Calu3 (cell line): ENCODE results near the gene IER5. TPM values are rescaled to one million over a fixed set of nuclear protein-coding genes. Genes with fewer than 3 reads are reported as not detected.

Experiments used
- BruUV-seq: library from RNA; stranded (reverse); fragments of 400-500 nt; replicated peaks from 2 replicates; lab custom pipeline; 2021; lab: Mats Ljungman, UMichigan
- CTCF ChIA-PET: fragments of 300-600 bp; sonication (Branson Sonifier 250); formaldehyde crosslinking; loops from one replicate; lab custom pipeline; 2022; ENCODE audit warnings: antibody characterized with exemption; lab: Charles Lee
- DNase-seq: peaks from one replicate; pipeline ENCODE4 v3.0.0; 2022
- H3K27ac Mint-ChIP-seq: one replicate; pipeline ENCODE4 v1.8.0; 2022; ENCODE audit warnings: mixed read lengths; ENCODE audit not compliant: unreplicated experiment
- H3K27me3 Mint-ChIP-seq: one replicate; pipeline ENCODE4 v1.8.0; 2022; ENCODE audit warnings: mixed read lengths; ENCODE audit not compliant: unreplicated experiment
- H3K36me3 Mint-ChIP-seq: one replicate; pipeline ENCODE4 v1.8.0; 2022; ENCODE audit warnings: mild to moderate bottlenecking, moderate library complexity, mixed read lengths; ENCODE audit not compliant: insufficient read depth, unreplicated experiment
- H3K4me1 Mint-ChIP-seq: one replicate; pipeline ENCODE4 v1.8.0; 2022; ENCODE audit warnings: mild to moderate bottlenecking, low read depth, mixed read lengths; ENCODE audit not compliant: unreplicated experiment
- H3K4me3 Mint-ChIP-seq: one replicate; pipeline ENCODE4 v1.8.0; 2022; ENCODE audit warnings: mild to moderate bottlenecking, low read depth, moderate library complexity, mixed read lengths; ENCODE audit not compliant: unreplicated experiment
- H3K9me3 Mint-ChIP-seq: one replicate; pipeline ENCODE4 v1.8.0; 2022; ENCODE audit warnings: low read depth, mixed read lengths; ENCODE audit not compliant: unreplicated experiment
- intact Hi-C: fragments of 100-400 bp; cut with micrococcal nuclease; formaldehyde crosslinking; loops from one replicate; pipeline ENCODE4 v1.10.0; 2022; ENCODE audit not compliant: unreplicated experiment
- total RNA-seq: library from RNA; stranded (reverse); gene quantifications from 2 replicates; pipeline ENCODE4 v1.2.3, GENCODE V29; 2022
- TF ChIP-seq, protein P1 (sequence below): fragments of 200-600 bp; IDR thresholded peaks from one replicate; pipeline ENCODE4 v1.8.0; 2022; ENCODE audit warnings: antibody characterized with exemption; ENCODE audit not compliant: unreplicated experiment

The IER5 gene
- total RNA-seq, 1 experiment from 2014 or later, result 11.4 TPM

DNA sequence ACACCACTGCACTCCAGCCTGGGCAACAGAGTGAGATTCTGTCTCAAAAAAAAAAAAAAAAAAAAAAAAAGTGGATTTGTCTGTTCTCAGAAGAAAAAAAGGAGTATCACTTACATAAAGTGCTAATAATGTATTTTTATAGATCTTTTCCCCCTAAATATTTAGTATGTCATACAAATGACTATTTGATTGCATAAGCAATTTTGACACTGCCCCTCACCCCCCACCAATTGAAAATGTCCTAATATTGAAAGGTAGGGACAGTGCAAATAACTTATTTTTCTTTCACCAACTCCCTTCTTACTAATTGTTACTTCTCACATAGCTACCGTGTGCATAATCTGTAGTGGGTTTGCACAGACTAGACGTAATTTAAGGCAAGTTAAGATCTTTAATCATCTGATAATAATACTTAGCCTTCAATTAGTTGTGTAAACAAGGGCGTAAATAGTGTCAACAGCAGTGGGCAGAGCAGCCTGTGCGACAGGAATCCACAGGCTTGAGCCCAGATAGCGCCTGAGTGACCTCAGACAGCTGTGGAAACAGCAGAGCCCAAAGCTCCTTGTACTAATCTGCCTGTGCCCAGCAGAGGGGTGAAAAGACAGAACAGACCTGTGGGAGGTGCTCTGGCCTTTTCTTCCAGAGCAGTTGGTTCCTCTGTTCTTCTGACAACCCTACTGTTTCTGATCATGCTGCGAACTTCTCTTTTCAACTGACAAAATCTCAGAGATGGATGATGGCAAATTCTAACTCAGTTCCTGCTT is 4.5 kb upstream of the IER5 start:
- BruUV-seq, result no TSS peak
- peaks cover 19% of the 10 kb centered on the region for H3K36me3 Mint-ChIP-seq
- peak; percentile 65 for DNase-seq
- H3K4me3 Mint-ChIP-seq, result no peak overlapping the region
- H3K4me1 Mint-ChIP-seq, result no peaks in the 10 kb centered on the region
- H3K27me3 Mint-ChIP-seq, result peaks cover 8% of the 10 kb centered on the region
- TF ChIP-seq, protein P1, sequence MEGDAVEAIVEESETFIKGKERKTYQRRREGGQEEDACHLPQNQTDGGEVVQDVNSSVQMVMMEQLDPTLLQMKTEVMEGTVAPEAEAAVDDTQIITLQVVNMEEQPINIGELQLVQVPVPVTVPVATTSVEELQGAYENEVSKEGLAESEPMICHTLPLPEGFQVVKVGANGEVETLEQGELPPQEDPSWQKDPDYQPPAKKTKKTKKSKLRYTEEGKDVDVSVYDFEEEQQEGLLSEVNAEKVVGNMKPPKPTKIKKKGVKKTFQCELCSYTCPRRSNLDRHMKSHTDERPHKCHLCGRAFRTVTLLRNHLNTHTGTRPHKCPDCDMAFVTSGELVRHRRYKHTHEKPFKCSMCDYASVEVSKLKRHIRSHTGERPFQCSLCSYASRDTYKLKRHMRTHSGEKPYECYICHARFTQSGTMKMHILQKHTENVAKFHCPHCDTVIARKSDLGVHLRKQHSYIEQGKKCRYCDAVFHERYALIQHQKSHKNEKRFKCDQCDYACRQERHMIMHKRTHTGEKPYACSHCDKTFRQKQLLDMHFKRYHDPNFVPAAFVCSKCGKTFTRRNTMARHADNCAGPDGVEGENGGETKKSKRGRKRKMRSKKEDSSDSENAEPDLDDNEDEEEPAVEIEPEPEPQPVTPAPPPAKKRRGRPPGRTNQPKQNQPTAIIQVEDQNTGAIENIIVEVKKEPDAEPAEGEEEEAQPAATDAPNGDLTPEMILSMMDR, result peak; percentile 66
- CTCF ChIA-PET, result interaction anchor here (0.6 to 1.5 kb wide), 13 partner anchors 11 to 202 kb away, joined by 3 to 40 read pairs (median 4); partner anchors contain the start of gene MR1
- H3K27ac Mint-ChIP-seq, result no peak overlapping the region
- H3K9me3 Mint-ChIP-seq, result no peaks in the 10 kb centered on the region
- intact Hi-C loops, result loop anchor here (1.0 to 5.0 kb wide), 4 partner anchors 45 to 202 kb away; no protein-coding TSS in a partner anchor

DNA sequence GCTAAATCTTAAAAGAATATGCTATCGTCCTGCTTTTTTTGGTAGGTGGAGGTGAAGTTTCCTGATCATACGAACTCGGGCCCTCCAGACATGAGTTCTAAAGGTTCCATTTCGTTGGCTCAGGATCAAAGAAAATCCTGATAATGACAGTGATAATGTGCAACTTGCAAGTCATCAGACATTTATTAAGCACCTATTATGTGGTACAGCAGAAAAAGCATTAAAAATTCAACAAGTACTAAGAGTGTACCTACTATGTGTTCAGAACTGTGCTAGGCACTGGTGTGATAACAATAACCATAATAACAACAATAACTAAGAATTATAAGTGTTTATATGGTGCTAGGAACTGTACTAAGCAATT is 3.9 kb upstream of the IER5 start:
- Mint-ChIP-seq H3K27ac (no peak overlapping the region), H3K4me1 (no peaks in the 10 kb centered on the region), H3K27me3 (peaks cover 2% of the 10 kb centered on the region), H3K4me3 (no peak overlapping the region), H3K9me3 (no peaks in the 10 kb centered on the region), H3K36me3 (peaks cover 25% of the 10 kb centered on the region)
- intact Hi-C loops, result loop anchor here (1.0 to 5.0 kb wide), 4 partner anchors 46 to 202 kb away; no protein-coding TSS in a partner anchor
- TF ChIP-seq, protein P1, result no peak
- no peak for DNase-seq
- CTCF ChIA-PET, result interaction anchor here (0.8 to 1.5 kb wide), 8 partner anchors 12 to 203 kb away, joined by 3 to 40 read pairs (median 6); no protein-coding TSS in a partner anchor
- BruUV-seq, result no TSS peak

DNA sequence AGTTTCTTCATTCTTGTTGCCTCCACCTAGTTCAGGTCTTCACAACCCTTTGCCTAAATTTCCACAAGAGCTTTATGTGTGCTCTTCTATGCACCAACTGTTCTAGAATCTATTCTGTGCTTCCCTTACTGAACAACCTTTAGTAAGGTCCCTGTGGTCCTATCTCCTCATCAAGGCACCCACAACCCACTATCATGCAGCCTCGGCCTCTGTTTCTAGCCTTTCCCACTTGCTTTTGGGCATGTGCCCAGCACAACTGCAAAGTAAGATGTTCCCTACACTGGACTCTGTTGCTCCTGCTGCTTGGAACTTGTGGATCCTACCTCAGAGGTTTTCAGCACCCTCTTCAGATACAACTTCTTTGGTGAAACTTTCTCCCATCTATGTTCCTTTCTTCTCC is 2.4 kb upstream of the IER5 start:
- intact Hi-C loops, result no loop called here
- Mint-ChIP-seq H3K27me3 (no peaks in the 10 kb centered on the region), H3K27ac (no peak overlapping the region), H3K4me1 (peaks cover 4% of the 10 kb centered on the region), H3K9me3 (no peaks in the 10 kb centered on the region), H3K36me3 (peaks cover 40% of the 10 kb centered on the region), H3K4me3 (no peak overlapping the region)
- no peak for DNase-seq
- no TSS peak for BruUV-seq
- TF ChIP-seq, protein P1, result no peak
- CTCF ChIA-PET, result no interaction called here

DNA sequence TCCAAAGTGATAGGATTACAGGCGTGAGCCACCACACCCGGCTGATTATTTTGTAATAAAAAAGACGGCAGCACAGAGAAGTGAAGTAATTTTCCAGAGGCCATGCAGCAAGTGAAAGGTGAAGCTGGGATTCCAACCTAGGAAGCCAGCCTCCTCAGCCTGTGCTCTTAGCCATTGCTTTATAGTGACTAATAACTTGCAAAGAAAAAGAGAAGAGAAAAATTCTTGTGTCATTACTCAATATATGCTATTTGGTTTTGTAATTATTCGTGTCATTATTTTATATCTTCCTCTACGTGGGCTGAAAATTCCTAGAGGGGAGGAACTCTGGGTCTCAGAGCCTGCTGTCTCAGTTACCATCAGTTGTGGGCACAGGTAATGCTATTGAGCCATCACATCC is 1.6 kb upstream of the IER5 start:
- H3K4me1 Mint-ChIP-seq, result peaks cover 13% of the 10 kb centered on the region
- H3K4me3 Mint-ChIP-seq, result no peak overlapping the region
- H3K27me3 Mint-ChIP-seq, result no peaks in the 10 kb centered on the region
- BruUV-seq, result no TSS peak
- TF ChIP-seq, protein P1, result no peak
- H3K27ac Mint-ChIP-seq, result no peak overlapping the region
- no peaks in the 10 kb centered on the region for H3K9me3 Mint-ChIP-seq
- no peak for DNase-seq
- intact Hi-C loops, result no loop called here
- CTCF ChIA-PET, result interaction anchor here (0.7 kb wide), 1 partner anchor 1204 kb away, joined by 3 read pairs; no protein-coding TSS in a partner anchor
- peaks cover 42% of the 10 kb centered on the region for H3K36me3 Mint-ChIP-seq
